Nephron (organoid): ENCODE measurements around the gene RIC1.
"Not testable (repeated sequence)": the region's sequence is repeated elsewhere in the genome, so short reads cannot be mapped to it uniquely, and the experiment has no call there.

Experiments
- H3K27ac Mint-ChIP-seq, 3 experiments: 2 replicates each; pipeline ENCODE4 v1.8.0; 2020; ENCODE audit warnings: mixed read lengths in 3 of 3, mild to moderate bottlenecking in 2 of 3, moderate library complexity in 1 of 3
- H3K27me3 Mint-ChIP-seq: 2 replicates; pipeline ENCODE4 v1.8.0; 2021; ENCODE audit warnings: low read depth, mild to moderate bottlenecking, moderate library complexity, mixed read lengths
- H3K36me3 Mint-ChIP-seq: 2 replicates; pipeline ENCODE4 v1.8.0; 2020; ENCODE audit warnings: low read depth, mixed read lengths
- H3K4me1 Mint-ChIP-seq: 2 replicates; pipeline ENCODE4 v1.8.0; 2020; ENCODE audit warnings: mixed read lengths
- H3K4me3 Mint-ChIP-seq, 3 experiments: 2 replicates each; pipeline ENCODE4 v1.8.0; 2020; ENCODE audit warnings: mild to moderate bottlenecking in 3 of 3, mixed read lengths in 3 of 3, moderate library complexity in 2 of 3
- H3K9me3 Mint-ChIP-seq: 2 replicates; pipeline ENCODE4 v1.8.0; 2020; ENCODE audit warnings: mixed read lengths
- CTCF ChIP-seq, 3 experiments: fragments of 200-600 bp; sonication (generic); IDR thresholded peaks; one replicate each; pipeline ENCODE4 v1.5.0; 2021; ENCODE audit warnings: antibody characterized with exemption in 3 of 3; ENCODE audit not compliant: unreplicated experiment in 3 of 3

Gene RIC1

GRCh38 chr9:5799314-5799713 lies 170.4 kb downstream of the RIC1 start:
- Mint-ChIP-seq H3K36me3 (peaks cover 17% of the 10 kb centered on the region), H3K27me3 (no peaks in the 10 kb centered on the region), H3K27ac (peak overlapping the region; percentile 16 to 74 (median 53)), H3K4me1 (peaks cover 16% of the 10 kb centered on the region), H3K4me3 (peak overlapping the region in 2 of 3 experiments; percentile 33 to 54), H3K9me3 (no peaks in the 10 kb centered on the region)
- TF ChIP-seq CTCF (IDR thresholded peaks at IDR 0.05; ENCODE audit: unreplicated experiment in 3 of 3) = peak; percentile 77 to 82 (median 77)

- H3K27me3 Mint-ChIP-seq, H3K4me3 Mint-ChIP-seq, H3K27ac Mint-ChIP-seq, H3K9me3 Mint-ChIP-seq: not testable (repeated sequence)
- peaks cover 16% of the 10 kb centered on the region for H3K4me1 Mint-ChIP-seq
- H3K36me3 Mint-ChIP-seq = peaks cover 16% of the 10 kb centered on the region
Measured at GRCh38 chr9:5800378-5800777, 171.5 kb downstream of the RIC1 start.

- Mint-ChIP-seq H3K36me3 (peaks cover 16% of the 10 kb centered on the region), H3K4me3 (no peak overlapping the region), H3K9me3 (no peaks in the 10 kb centered on the region), H3K27me3 (no peaks in the 10 kb centered on the region), H3K4me1 (peaks cover 16% of the 10 kb centered on the region), H3K27ac (peak overlapping the region; percentile 62 to 78 (median 74))
- TF ChIP-seq CTCF (IDR thresholded peaks at IDR 0.05; ENCODE audit: unreplicated experiment in 3 of 3) = no peak
Measured at GRCh38 chr9:5800969-5801738, 172.2 kb downstream of the RIC1 start.

GRCh38 chr9:5801739-5802113 lies 172.8 kb downstream of the RIC1 start:
- H3K9me3 Mint-ChIP-seq = no peaks in the 10 kb centered on the region
- H3K36me3 Mint-ChIP-seq = peaks cover 11% of the 10 kb centered on the region
- H3K4me3 Mint-ChIP-seq = no peak overlapping the region
- H3K4me1 Mint-ChIP-seq = peaks cover 16% of the 10 kb centered on the region
- H3K27ac Mint-ChIP-seq = peak overlapping the region in 2 of 3 experiments; percentile 62 to 74
- TF ChIP-seq CTCF (IDR thresholded peaks at IDR 0.05; ENCODE audit: unreplicated experiment in 3 of 3) = no peak
- no peaks in the 10 kb centered on the region for H3K27me3 Mint-ChIP-seq

GRCh38 chr9:5805478-5805877 lies 176.6 kb downstream of the RIC1 start:
- Mint-ChIP-seq H3K27ac (no peak overlapping the region), H3K4me1 (peaks cover 11% of the 10 kb centered on the region), H3K36me3 (peaks cover 25% of the 10 kb centered on the region), H3K27me3 (no peaks in the 10 kb centered on the region), H3K4me3 (no peak overlapping the region), H3K9me3 (no peaks in the 10 kb centered on the region)
- no peak for TF ChIP-seq CTCF (IDR thresholded peaks at IDR 0.05; ENCODE audit: unreplicated experiment in 3 of 3)

GRCh38 chr9:5811751-5812150 lies 182.8 kb downstream of the RIC1 start:
- Mint-ChIP-seq H3K27me3 (no peaks in the 10 kb centered on the region), H3K4me3 (no peak overlapping the region), H3K27ac (no peak overlapping the region), H3K9me3 (no peaks in the 10 kb centered on the region), H3K4me1 (no peaks in the 10 kb centered on the region), H3K36me3 (peaks cover 21% of the 10 kb centered on the region)
- TF ChIP-seq CTCF (IDR thresholded peaks at IDR 0.05; ENCODE audit: unreplicated experiment in 3 of 3) = no peak
